GM12892 (cell line): ENCODE results near the gene LAMC2.

ENCODE experiments used
- POLR2A ChIP-seq: IDR thresholded peaks from 2 replicates; pipeline ENCODE4 v1.6.1; 2011; ENCODE audit warnings: low read depth, low read length, control low read depth
- TAF1 ChIP-seq: IDR thresholded peaks from 2 replicates; pipeline ENCODE4 v1.6.1; 2011; ENCODE audit warnings: low read depth, mild to moderate bottlenecking, control low read depth, low read length, borderline replicate concordance

- TF ChIP-seq POLR2A: no peak
- TF ChIP-seq TAF1: no peak
Measured at GRCh38 chr1:183291216-183291762, 105.2 kb downstream of the LAMC2 start.
